Endothelial cell (in vitro differentiated cells): ENCODE measurements around the gene C1orf159. TPM values are rescaled to one million over a fixed set of nuclear protein-coding genes. Genes with fewer than 3 reads are reported as not detected.

ENCODE experiments used
- DNase-seq: peaks from one replicate; pipeline ENCODE4 v3.0.0; 2021; ENCODE audit warnings: low spot score
- H3K27ac Mint-ChIP-seq: one replicate; pipeline ENCODE4 v1.8.0; 2021; ENCODE audit warnings: mixed read lengths, inconsistent platforms; ENCODE audit not compliant: unreplicated experiment
- H3K27me3 Mint-ChIP-seq: one replicate; pipeline ENCODE4 v1.8.0; 2021; ENCODE audit warnings: mild to moderate bottlenecking, moderate library complexity, mixed read lengths, inconsistent platforms; ENCODE audit not compliant: unreplicated experiment
- H3K36me3 Mint-ChIP-seq: one replicate; pipeline ENCODE4 v1.8.0; 2021; ENCODE audit warnings: mild to moderate bottlenecking, low read depth, mixed read lengths, inconsistent platforms; ENCODE audit not compliant: unreplicated experiment
- H3K4me1 Mint-ChIP-seq: one replicate; pipeline ENCODE4 v1.8.0; 2021; ENCODE audit warnings: mild to moderate bottlenecking, mixed read lengths, inconsistent platforms; ENCODE audit not compliant: unreplicated experiment
- H3K4me3 Mint-ChIP-seq: one replicate; pipeline ENCODE4 v1.8.0; 2021; ENCODE audit warnings: mild to moderate bottlenecking, mixed read lengths, inconsistent platforms; ENCODE audit not compliant: unreplicated experiment
- H3K9me3 Mint-ChIP-seq: one replicate; pipeline ENCODE4 v1.8.0; 2021; ENCODE audit warnings: mixed read lengths, inconsistent platforms; ENCODE audit not compliant: unreplicated experiment
- CTCF ChIP-seq: fragments of 200-600 bp; sonication (generic); IDR thresholded peaks from one replicate; pipeline ENCODE4 v1.5.0; 2021; ENCODE audit warnings: antibody characterized with exemption; ENCODE audit not compliant: unreplicated experiment
- total RNA-seq: library from RNA; stranded (reverse); fragmentation: NEBNext Ultra II Directional; extraction: Animal tissue kit (Norgen Biotek cat#: 25700); gene quantifications from one replicate; pipeline ENCODE4 v1.2.1, GENCODE V29; 2021; ENCODE audit not compliant: unreplicated experiment

The C1orf159 gene
- total RNA-seq, 1 donor from 2014 or later = 16.6 TPM

- Mint-ChIP-seq H3K27ac (no peak overlapping the region), H3K9me3 (no peaks in the 10 kb centered on the region), H3K4me1 (no peaks in the 10 kb centered on the region), H3K4me3 (no peak overlapping the region), H3K36me3 (peaks cover 7% of the 10 kb centered on the region), H3K27me3 (peaks cover 9% of the 10 kb centered on the region)
- TF ChIP-seq CTCF = no peak
- no peak for DNase-seq
Measured at GRCh38 chr1:1088801-1089680, 26.8 kb downstream of the C1orf159 start.

- Mint-ChIP-seq H3K27ac (no peak overlapping the region), H3K4me1 (no peaks in the 10 kb centered on the region)
- TF ChIP-seq CTCF = no peak
Measured at GRCh38 chr1:1088029-1088800, 27.7 kb downstream of the C1orf159 start.

GRCh38 chr1:1087351-1088028 is 28.4 kb downstream of the C1orf159 start:
- Mint-ChIP-seq H3K27me3 (peaks cover 9% of the 10 kb centered on the region), H3K36me3 (peaks cover 3% of the 10 kb centered on the region), H3K9me3 (no peaks in the 10 kb centered on the region)

More at GRCh38 chr1:1088029-1088800, 27.7 kb downstream of the C1orf159 start:
- Mint-ChIP-seq H3K27me3 (peaks cover 9% of the 10 kb centered on the region), H3K36me3 (peaks cover 7% of the 10 kb centered on the region), H3K9me3 (no peaks in the 10 kb centered on the region), H3K4me3 (no peak overlapping the region)
- no peak for DNase-seq

GRCh38 chr1:1086911-1087341 is 29.0 kb downstream of the C1orf159 start:
- peaks cover 9% of the 10 kb centered on the region for H3K27me3 Mint-ChIP-seq
- no peak for DNase-seq
- no peak for TF ChIP-seq CTCF
- H3K9me3 Mint-ChIP-seq = no peaks in the 10 kb centered on the region
- H3K36me3 Mint-ChIP-seq = peaks cover 3% of the 10 kb centered on the region
- H3K4me1 Mint-ChIP-seq = no peaks in the 10 kb centered on the region
- no peak overlapping the region for H3K27ac Mint-ChIP-seq
- no peak overlapping the region for H3K4me3 Mint-ChIP-seq

More at GRCh38 chr1:1087351-1088028, 28.4 kb downstream of the C1orf159 start:
- DNase-seq = no peak
- Mint-ChIP-seq H3K4me1 (no peaks in the 10 kb centered on the region), H3K27ac (no peak overlapping the region), H3K4me3 (no peak overlapping the region)
- TF ChIP-seq CTCF = no peak
